Gastrocnemius medialis (tissue), 4 donors: Measurements from ENCODE around the gene MACROD2. TPM values are rescaled to one million over a fixed set of nuclear protein-coding genes. Genes with fewer than 3 reads are reported as not detected.

ENCODE experiments used
- ATAC-seq, 2 donors: fragments of 150-250 bp; one replicate each; pipeline ENCODE4 v1.9.1; 2016
- DNase-seq, 2 donors: peaks; one replicate each; pipeline ENCODE4 v3.0.0-alpha.2; 2019
- H3K27ac ChIP-seq, 4 donors: fragments of 200-600 bp; sonication (generic); 1 replicate in 1 of 4; 2 replicates in 3 of 4; pipeline ENCODE4 v1.5.1; 2016 to 2018; ENCODE audit warnings: mild to moderate bottlenecking in 2 of 4, moderate library complexity in 1 of 4
- H3K27me3 ChIP-seq, 3 donors: fragments of 200-600 bp; sonication (generic) in 2 of 3; 1 replicate in 1 of 3; 2 replicates in 2 of 3; pipeline versions ENCODE4 v1.5.1 to v1.6.0; 2016 to 2019; ENCODE audit warnings: mild to moderate bottlenecking in 1 of 3, moderate library complexity in 1 of 3
- H3K36me3 ChIP-seq, 2 donors: fragments of 200-600 bp; sonication (generic) in 1 of 2; one replicate each; pipeline ENCODE4 v1.5.1; 2017 to 2018
- H3K4me1 ChIP-seq, 2 donors: fragments of 200-600 bp; sonication (generic) in 1 of 2; one replicate each; pipeline ENCODE4 v1.5.1; 2016 to 2017; ENCODE audit warnings: mild to moderate bottlenecking in 2 of 2
- H3K4me3 ChIP-seq, 4 donors: fragments of 200-600 bp; sonication (generic) in 3 of 4; 1 replicate in 1 of 4; 2 replicates in 3 of 4; pipeline ENCODE4 v1.5.1; 2016 to 2019; ENCODE audit warnings: mild to moderate bottlenecking in 2 of 4
- H3K9me3 ChIP-seq, 3 donors: fragments of 200-600 bp; sonication (generic) in 2 of 3; 1 replicate in 1 of 3; 2 replicates in 2 of 3; pipeline ENCODE4 v1.5.1; 2016 to 2019
- POLR2A ChIP-seq, 2 donors: fragments of 450-650 bp; IDR thresholded peaks; one replicate each; pipeline ENCODE4 v1.6.1; 2017; ENCODE audit warnings: antibody characterized with exemption in 2 of 2, mild to moderate bottlenecking in 2 of 2, moderate library complexity in 2 of 2
- in situ Hi-C, 4 donors: fragments of 200-750 bp; cut with MboI; loops; one replicate each; pipeline versions ENCODE4 v1.15.0 to v1.8.0; 2017; ENCODE audit warnings: low sequenced_read_pairs in 4 of 4
- intact Hi-C: fragments of 100-400 bp; cut with DNase I; formaldehyde crosslinking; loops from one replicate; pipeline ENCODE4 v1.15.1; 2023; ENCODE audit warnings: low total_unique reads
- total RNA-seq, 4 donors: library from RNA; depleted of rRNA; stranded (reverse); fragments of >200 nt; gene quantifications; one replicate each; pipeline versions ENCODE4 v1.1.0 to v1.2.3, GENCODE V29; 2016
- TF ChIP-seq, protein P1 (sequence below), 5 experiments: fragments of 450-650 bp in 3 of 5; fragments of 200-600 bp in 2 of 5; sonication (generic) in 2 of 5; IDR thresholded peaks in 4 of 5; conservative IDR thresholded peaks in 1 of 5; 1 replicate in 4 of 5; 2 replicates in 1 of 5; pipeline ENCODE4 v1.5.1; 2016 to 2019; ENCODE audit warnings: antibody characterized with exemption in 5 of 5, mild to moderate bottlenecking in 3 of 5, moderate library complexity in 3 of 5

The MACROD2 gene
- total RNA-seq, 4 donors from 2014 or later: 1.8 to 10.2 (median 3.6) TPM

DNA sequence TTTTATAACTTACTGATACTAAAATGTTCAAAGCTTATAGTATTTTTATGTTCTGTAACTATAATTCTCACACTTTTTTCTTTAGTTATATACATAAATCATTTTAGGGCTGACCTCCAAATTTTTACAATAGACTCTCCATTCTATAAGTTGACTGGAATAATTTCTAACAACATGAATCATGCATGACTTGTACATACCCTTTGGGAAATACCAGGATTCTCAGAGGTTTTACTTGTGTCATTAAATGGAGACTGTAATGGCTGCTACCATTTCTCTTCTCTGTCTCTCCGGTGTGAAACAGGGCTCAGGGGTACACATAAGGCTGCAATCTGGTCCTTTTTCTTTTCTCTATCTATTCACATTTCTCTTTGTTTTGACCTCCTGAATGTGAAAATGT is 564.3 kb downstream of the MACROD2 start:
- Histone ChIP-seq H3K4me3 (no peak overlapping the region), H3K27me3 (no peaks in the 10 kb centered on the region), H3K36me3 (no peaks in the 10 kb centered on the region), H3K27ac (no peak overlapping the region), H3K4me1 (no peaks in the 10 kb centered on the region), H3K9me3 (no peaks in the 10 kb centered on the region)
- no peak for TF ChIP-seq POLR2A (IDR thresholded peaks at IDR 0.05)
- TF ChIP-seq, protein P1, sequence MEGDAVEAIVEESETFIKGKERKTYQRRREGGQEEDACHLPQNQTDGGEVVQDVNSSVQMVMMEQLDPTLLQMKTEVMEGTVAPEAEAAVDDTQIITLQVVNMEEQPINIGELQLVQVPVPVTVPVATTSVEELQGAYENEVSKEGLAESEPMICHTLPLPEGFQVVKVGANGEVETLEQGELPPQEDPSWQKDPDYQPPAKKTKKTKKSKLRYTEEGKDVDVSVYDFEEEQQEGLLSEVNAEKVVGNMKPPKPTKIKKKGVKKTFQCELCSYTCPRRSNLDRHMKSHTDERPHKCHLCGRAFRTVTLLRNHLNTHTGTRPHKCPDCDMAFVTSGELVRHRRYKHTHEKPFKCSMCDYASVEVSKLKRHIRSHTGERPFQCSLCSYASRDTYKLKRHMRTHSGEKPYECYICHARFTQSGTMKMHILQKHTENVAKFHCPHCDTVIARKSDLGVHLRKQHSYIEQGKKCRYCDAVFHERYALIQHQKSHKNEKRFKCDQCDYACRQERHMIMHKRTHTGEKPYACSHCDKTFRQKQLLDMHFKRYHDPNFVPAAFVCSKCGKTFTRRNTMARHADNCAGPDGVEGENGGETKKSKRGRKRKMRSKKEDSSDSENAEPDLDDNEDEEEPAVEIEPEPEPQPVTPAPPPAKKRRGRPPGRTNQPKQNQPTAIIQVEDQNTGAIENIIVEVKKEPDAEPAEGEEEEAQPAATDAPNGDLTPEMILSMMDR (IDR thresholded peaks at IDR 0.05 in 4 of 5, conservative IDR thresholded peaks at IDR 0.05 in 1 of 5): no peak
- no peak for ATAC-seq
- intact Hi-C loops (no loop called here), in situ Hi-C loops (no loop called here)
- no peak for DNase-seq

- Histone ChIP-seq H3K4me3 (no peak overlapping the region), H3K4me1 (no peaks in the 10 kb centered on the region), H3K27me3 (no peaks in the 10 kb centered on the region), H3K27ac (no peak overlapping the region), H3K36me3 (no peaks in the 10 kb centered on the region), H3K9me3 (no peaks in the 10 kb centered on the region)
- in situ Hi-C loops: no loop called here
- ATAC-seq (no peak), DNase-seq (no peak)
- intact Hi-C loops: no loop called here
- TF ChIP-seq, protein P1 (IDR thresholded peaks at IDR 0.05 in 4 of 5, conservative IDR thresholded peaks at IDR 0.05 in 1 of 5): no peak
- no peak for TF ChIP-seq POLR2A (IDR thresholded peaks at IDR 0.05)
Observed at GRCh38 chr20:14561741-14562221, 566.5 kb downstream of the MACROD2 start.

- no peaks in the 10 kb centered on the region for H3K9me3 ChIP-seq
- in situ Hi-C loops (no loop called here), intact Hi-C loops (no loop called here)
- H3K4me3 ChIP-seq: no peak overlapping the region
- DNase-seq (no peak), ATAC-seq (no peak)
- H3K27ac ChIP-seq: no peak overlapping the region
- H3K4me1 ChIP-seq: no peaks in the 10 kb centered on the region
- H3K36me3 ChIP-seq: no peaks in the 10 kb centered on the region
- no peaks in the 10 kb centered on the region for H3K27me3 ChIP-seq
- TF ChIP-seq, protein P1 (IDR thresholded peaks at IDR 0.05 in 4 of 5, conservative IDR thresholded peaks at IDR 0.05 in 1 of 5): no peak
- TF ChIP-seq POLR2A (IDR thresholded peaks at IDR 0.05): no peak
Observed at GRCh38 chr20:14562981-14563380, 567.7 kb downstream of the MACROD2 start.

DNA sequence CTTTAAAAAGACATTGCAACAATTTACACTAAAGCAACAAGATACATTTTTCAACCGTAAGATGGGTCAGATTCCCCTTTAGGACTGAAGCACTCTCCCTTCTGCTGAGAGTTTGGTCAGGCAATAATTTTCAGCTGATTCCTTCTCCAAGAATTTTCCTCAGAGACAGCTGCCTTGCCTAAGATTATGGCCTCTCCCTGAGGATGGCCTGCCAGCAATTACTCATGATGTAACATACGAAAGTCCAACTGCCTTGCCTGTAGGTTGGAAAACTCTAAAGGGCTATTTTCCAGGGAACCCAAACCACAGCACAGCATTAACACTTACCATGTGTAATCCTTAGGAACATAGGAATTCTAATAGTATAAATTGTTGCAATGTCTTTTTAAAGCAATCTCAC is 571.2 kb downstream of the MACROD2 start:
- ATAC-seq: no peak
- Histone ChIP-seq H3K4me1 (no peaks in the 10 kb centered on the region), H3K36me3 (no peaks in the 10 kb centered on the region), H3K27ac (no peak overlapping the region), H3K9me3 (no peaks in the 10 kb centered on the region), H3K27me3 (no peaks in the 10 kb centered on the region), H3K4me3 (no peak overlapping the region)
- DNase-seq: no peak
- TF ChIP-seq POLR2A (IDR thresholded peaks at IDR 0.05): no peak
- TF ChIP-seq, protein P1 (IDR thresholded peaks at IDR 0.05 in 4 of 5, conservative IDR thresholded peaks at IDR 0.05 in 1 of 5): no peak
- in situ Hi-C loops (no loop called here), intact Hi-C loops (no loop called here)

DNA sequence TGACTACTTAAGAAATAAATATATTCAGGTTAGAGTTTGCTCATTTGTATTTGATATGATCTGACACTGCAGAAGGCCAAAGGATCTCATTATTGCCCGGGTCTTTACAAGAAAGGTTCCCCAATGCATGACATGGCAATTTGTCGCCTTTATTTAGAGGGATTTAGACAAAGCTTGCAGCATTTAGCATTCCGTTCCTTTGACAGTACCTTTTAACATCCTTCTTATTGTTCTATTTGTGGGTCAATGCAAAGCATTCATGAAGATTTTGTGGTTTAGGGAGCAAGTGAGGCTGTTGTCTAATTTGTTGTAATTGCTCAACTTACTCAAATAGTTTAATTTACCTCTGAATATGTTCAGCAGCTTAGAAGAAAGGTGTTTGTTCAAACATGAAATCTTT is 572.9 kb downstream of the MACROD2 start:
- ATAC-seq (no peak), DNase-seq (no peak)
- TF ChIP-seq, protein P1 (IDR thresholded peaks at IDR 0.05 in 4 of 5, conservative IDR thresholded peaks at IDR 0.05 in 1 of 5): no peak
- TF ChIP-seq POLR2A (IDR thresholded peaks at IDR 0.05): no peak
- no peaks in the 10 kb centered on the region for H3K9me3 ChIP-seq
- intact Hi-C loops: no loop called here
- no peak overlapping the region for H3K4me3 ChIP-seq
- no peaks in the 10 kb centered on the region for H3K27me3 ChIP-seq
- in situ Hi-C loops: no loop called here
- no peaks in the 10 kb centered on the region for H3K36me3 ChIP-seq
- no peaks in the 10 kb centered on the region for H3K4me1 ChIP-seq
- no peak overlapping the region for H3K27ac ChIP-seq
